CD4-positive, CD25-positive, alpha-beta regulatory T cell (primary cell): Measurements from ENCODE around the gene IL4I1. TPM values are rescaled to one million over a fixed set of nuclear protein-coding genes. Genes with fewer than 3 reads are reported as not detected.

Experiments used
- ATAC-seq, 2 donors: fragments of 150-1000 bp; cut with Tn5 transposase; one replicate each; pipeline ENCODE4 v1.10.0; 2021; ENCODE audit warnings: low read depth in 2 of 2, moderate number of reproducible peaks in 2 of 2, moderate library complexity in 1 of 2
- DNase-seq, 3 donors: peaks; one replicate each; pipeline versions ENCODE4 v3.0.0 to v3.0.0-alpha.2; 2012 to 2022; ENCODE audit warnings: mixed read lengths in 1 of 3
- H3K27ac ChIP-seq: one replicate; pipeline ENCODE4 v1.7.0; 2013; ENCODE audit warnings: mild to moderate bottlenecking, low read length; ENCODE audit not compliant: insufficient read depth, poor library complexity, severe bottlenecking
- H3K27me3 ChIP-seq: one replicate; pipeline ENCODE4 v1.7.0; 2013; ENCODE audit warnings: low read length; ENCODE audit not compliant: control insufficient read depth, insufficient read depth
- H3K36me3 ChIP-seq: one replicate; pipeline ENCODE4 v1.7.0; 2013; ENCODE audit warnings: mild to moderate bottlenecking, low read length, moderate library complexity; ENCODE audit not compliant: control insufficient read depth, insufficient read depth
- H3K4me1 ChIP-seq: 2 replicates; pipeline ENCODE4 v1.7.0; 2013; ENCODE audit warnings: mild to moderate bottlenecking, low read length; ENCODE audit not compliant: insufficient read depth, control insufficient read depth, poor library complexity, severe bottlenecking
- H3K4me3 ChIP-seq: one replicate; pipeline ENCODE4 v1.7.0; 2013; ENCODE audit warnings: low read depth, mild to moderate bottlenecking, low read length, moderate library complexity
- H3K9me3 ChIP-seq, 2 experiments: 1 replicate in 1 of 2; 2 replicates in 1 of 2; pipeline ENCODE4 v1.7.0; 2013; ENCODE audit warnings: low read length in 2 of 2, mild to moderate bottlenecking in 1 of 2, moderate library complexity in 1 of 2; ENCODE audit not compliant: control insufficient read depth in 2 of 2
- H3K27ac Mint-ChIP-seq, 3 donors: one replicate each; pipeline ENCODE4 v1.8.0; 2020 to 2022; ENCODE audit warnings: mild to moderate bottlenecking in 3 of 3, mixed read lengths in 3 of 3, moderate library complexity in 2 of 3
- H3K27me3 Mint-ChIP-seq: one replicate; pipeline ENCODE4 v1.8.0; 2022; ENCODE audit warnings: mild to moderate bottlenecking, mixed read lengths
- H3K36me3 Mint-ChIP-seq: one replicate; pipeline ENCODE4 v1.8.0; 2020; ENCODE audit warnings: mixed read lengths
- H3K4me1 Mint-ChIP-seq, 4 donors: one replicate each; pipeline ENCODE4 v1.8.0; 2020 to 2022; ENCODE audit warnings: mixed read lengths in 4 of 4, mild to moderate bottlenecking in 1 of 4
- H3K4me3 Mint-ChIP-seq, 4 donors: one replicate each; pipeline ENCODE4 v1.8.0; 2020 to 2022; ENCODE audit warnings: mild to moderate bottlenecking in 4 of 4, mixed read lengths in 4 of 4, moderate library complexity in 3 of 4
- H3K9me3 Mint-ChIP-seq, 7 donors: one replicate each; pipeline ENCODE4 v1.8.0; 2020 to 2022; ENCODE audit warnings: mixed read lengths in 7 of 7, mild to moderate bottlenecking in 3 of 7, moderate library complexity in 2 of 7
- polyA plus RNA-seq, 4 donors: library from polyadenylated mRNA; unstranded; fragments of 300-500 nt; fragmentation: Illumina TruSeq; gene quantifications; one replicate each; pipeline ENCODE4 v1.2.3, GENCODE V29; 2021
- total RNA-seq: library from RNA; stranded (reverse); gene quantifications from one replicate; pipeline ENCODE4 v1.2.3, GENCODE V29; 2022

Gene IL4I1
- total and polyA plus RNA-seq, 5 donors from 2014 or later: 0.20 to 3.7 (median 0.37) TPM

DNA sequence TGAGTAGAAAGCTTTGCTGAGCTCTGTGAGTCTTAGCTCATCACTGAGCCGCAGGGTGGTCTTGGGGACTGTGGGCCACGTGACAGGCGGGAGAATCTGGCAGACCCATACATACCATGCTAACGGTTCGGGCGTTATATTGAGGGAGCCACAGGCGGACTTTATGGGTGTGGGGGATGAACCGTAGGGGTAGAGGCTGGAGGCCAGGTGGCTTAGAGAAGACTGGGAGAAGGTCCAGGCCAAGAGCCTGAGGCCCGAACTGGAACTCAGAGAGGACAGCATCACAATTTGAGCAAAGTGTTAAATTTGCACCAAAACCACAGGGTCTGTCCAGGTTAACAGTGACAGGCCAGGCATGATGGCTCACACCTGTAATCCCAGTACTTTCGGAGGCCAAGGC lies 17.0 kb upstream of the IL4I1 start:
- Mint-ChIP-seq H3K4me3 (no peak overlapping the region), H3K27ac (no peak overlapping the region), H3K4me1 (peaks cover 12 to 44% (median 23%) of the 10 kb centered on the region in 4 donors), H3K27me3 (no peaks in the 10 kb centered on the region), H3K36me3 (peaks cover 33% of the 10 kb centered on the region), H3K9me3 (no peaks in the 10 kb centered on the region)
- Histone ChIP-seq H3K27me3 (no peaks in the 10 kb centered on the region), H3K4me3 (no peak overlapping the region), H3K36me3 (peaks cover 32% of the 10 kb centered on the region), H3K4me1 (peaks cover 11% of the 10 kb centered on the region), H3K27ac (no peak overlapping the region), H3K9me3 (no peaks in the 10 kb centered on the region)
- ATAC-seq: no peak
- no peak for DNase-seq

DNA sequence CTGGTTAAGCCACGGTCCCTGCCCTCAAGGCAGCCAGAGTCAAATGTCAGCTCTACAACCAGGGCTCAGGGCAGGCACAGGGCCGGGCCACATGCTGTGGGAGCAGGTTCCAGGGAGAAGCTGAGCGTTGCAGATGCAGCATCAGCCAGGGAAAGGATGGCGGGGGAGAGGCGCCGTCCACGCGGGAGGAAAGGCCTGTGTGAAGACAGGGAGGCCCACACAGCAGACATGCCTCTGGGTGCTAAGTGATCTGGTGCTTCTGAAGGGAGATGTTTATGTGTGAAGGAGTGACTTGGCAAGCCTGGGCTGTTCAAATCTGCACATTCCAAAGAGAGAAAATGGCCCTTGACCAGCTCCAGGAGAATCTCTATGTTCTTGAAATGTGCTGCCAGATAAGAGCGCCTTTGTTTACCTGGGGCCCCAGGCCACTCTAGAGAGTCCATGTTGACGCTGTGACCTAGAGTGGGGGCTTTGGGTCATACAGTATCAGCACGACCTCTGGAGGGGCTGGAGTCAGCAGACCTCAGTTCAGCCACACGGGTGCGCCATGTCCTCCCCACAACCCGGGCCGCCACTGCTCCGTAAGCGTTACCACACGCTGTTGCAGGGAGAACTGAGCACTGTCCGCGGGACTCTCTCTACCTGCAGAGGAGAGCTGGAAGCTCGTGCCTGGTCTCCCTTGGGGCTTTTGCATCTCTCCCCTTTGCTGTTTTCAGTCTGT lies 16.4 kb upstream of the IL4I1 start:
- H3K27me3 ChIP-seq: no peaks in the 10 kb centered on the region
- no peak overlapping the region for H3K4me3 ChIP-seq
- peaks cover 11% of the 10 kb centered on the region for H3K4me1 ChIP-seq
- peaks cover 36% of the 10 kb centered on the region for H3K36me3 Mint-ChIP-seq
- H3K27me3 Mint-ChIP-seq: no peaks in the 10 kb centered on the region
- no peak for DNase-seq
- H3K4me3 Mint-ChIP-seq: no peak overlapping the region
- peaks cover 34% of the 10 kb centered on the region for H3K36me3 ChIP-seq
- H3K27ac Mint-ChIP-seq: peak overlapping the region in 1 of 3 donors; percentile 76
- no peak overlapping the region for H3K27ac ChIP-seq
- peaks cover 12 to 40% (median 23%) of the 10 kb centered on the region in 4 donors for H3K4me1 Mint-ChIP-seq
- H3K9me3 Mint-ChIP-seq: no peaks in the 10 kb centered on the region
- ATAC-seq: no peak
- no peaks in the 10 kb centered on the region for H3K9me3 ChIP-seq

DNA sequence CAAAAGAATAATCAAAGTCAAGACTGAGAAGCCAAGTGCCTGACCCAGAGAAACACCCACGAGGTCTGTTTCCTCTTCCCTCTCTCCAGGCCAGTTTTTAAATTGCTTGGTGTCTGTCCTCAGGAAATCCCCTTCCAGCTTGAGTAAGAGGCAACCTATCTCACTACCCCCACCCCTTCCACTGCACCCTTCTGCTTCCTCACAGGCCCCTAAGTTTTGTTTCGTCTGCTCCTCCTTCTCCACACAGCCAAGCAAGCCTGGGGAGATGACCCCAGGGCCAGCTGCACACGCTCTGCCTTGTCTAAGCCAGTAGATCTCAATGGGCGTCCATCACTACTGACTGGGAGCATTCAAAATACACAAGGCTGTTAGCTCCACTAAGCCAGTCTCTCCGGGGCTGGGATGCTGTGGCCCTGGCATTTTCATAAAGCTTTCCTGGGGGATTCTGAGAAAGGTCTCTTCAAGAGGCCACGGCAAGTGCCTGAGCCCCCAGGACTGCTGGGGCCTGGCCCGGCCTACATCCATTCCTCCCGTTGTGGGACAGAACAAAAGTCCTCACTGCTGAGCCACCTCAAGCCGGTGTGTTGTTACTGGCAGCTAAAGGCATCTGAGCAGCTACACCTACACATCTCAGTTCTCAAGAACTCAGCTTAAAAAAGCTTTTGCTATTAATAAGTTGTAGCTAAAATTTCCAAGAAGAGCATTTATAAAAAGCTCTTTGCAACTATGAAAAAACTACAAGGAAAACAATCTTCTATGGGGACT lies 14.9 kb upstream of the IL4I1 start:
- no peaks in the 10 kb centered on the region for H3K9me3 Mint-ChIP-seq
- Histone ChIP-seq H3K27me3 (no peaks in the 10 kb centered on the region), H3K4me3 (no peak overlapping the region), H3K9me3 (no peaks in the 10 kb centered on the region), H3K27ac (peak overlapping the region; percentile 29), H3K4me1 (peaks cover 11% of the 10 kb centered on the region), H3K36me3 (peaks cover 28% of the 10 kb centered on the region)
- H3K4me1 Mint-ChIP-seq: peaks cover 12 to 36% (median 25%) of the 10 kb centered on the region in 4 donors
- H3K27me3 Mint-ChIP-seq: no peaks in the 10 kb centered on the region
- peak; percentile 48 to 60 for ATAC-seq
- H3K36me3 Mint-ChIP-seq: peaks cover 33% of the 10 kb centered on the region
- H3K27ac Mint-ChIP-seq: peak overlapping the region; percentile 58 to 92 (median 79)
- DNase-seq: no peak
- no peak overlapping the region for H3K4me3 Mint-ChIP-seq

DNA sequence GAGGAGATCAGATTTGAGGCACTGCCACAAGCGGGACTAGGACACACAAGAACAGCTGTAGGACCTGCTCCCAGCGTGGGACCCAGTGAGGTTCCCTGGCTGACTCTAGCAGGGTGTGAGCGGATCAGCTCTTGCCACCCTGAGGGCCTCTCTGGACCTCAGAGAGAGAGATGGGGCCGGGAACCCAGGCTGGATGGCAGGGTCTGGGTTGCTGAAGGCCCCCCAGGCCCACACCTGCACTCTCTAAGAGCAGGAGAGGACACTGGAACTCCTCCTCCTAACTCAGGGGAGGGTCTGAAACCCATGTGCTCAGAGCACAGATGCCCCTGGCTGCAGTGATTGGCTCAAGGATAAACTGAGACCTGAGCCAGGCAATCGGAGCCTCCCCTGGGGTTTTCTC lies 13.5 kb upstream of the IL4I1 start:
- no peaks in the 10 kb centered on the region for H3K27me3 ChIP-seq
- no peaks in the 10 kb centered on the region for H3K9me3 Mint-ChIP-seq
- no peak overlapping the region for H3K27ac ChIP-seq
- H3K36me3 Mint-ChIP-seq: peaks cover 30% of the 10 kb centered on the region
- no peaks in the 10 kb centered on the region for H3K27me3 Mint-ChIP-seq
- peaks cover 13 to 39% (median 24%) of the 10 kb centered on the region in 4 donors for H3K4me1 Mint-ChIP-seq
- H3K4me3 ChIP-seq: no peak overlapping the region
- no peak overlapping the region for H3K4me3 Mint-ChIP-seq
- peaks cover 11% of the 10 kb centered on the region for H3K4me1 ChIP-seq
- H3K27ac Mint-ChIP-seq: peak overlapping the region in 1 of 3 donors; percentile 67
- no peaks in the 10 kb centered on the region for H3K9me3 ChIP-seq
- peaks cover 20% of the 10 kb centered on the region for H3K36me3 ChIP-seq
- DNase-seq: no peak
- no peak for ATAC-seq

DNA sequence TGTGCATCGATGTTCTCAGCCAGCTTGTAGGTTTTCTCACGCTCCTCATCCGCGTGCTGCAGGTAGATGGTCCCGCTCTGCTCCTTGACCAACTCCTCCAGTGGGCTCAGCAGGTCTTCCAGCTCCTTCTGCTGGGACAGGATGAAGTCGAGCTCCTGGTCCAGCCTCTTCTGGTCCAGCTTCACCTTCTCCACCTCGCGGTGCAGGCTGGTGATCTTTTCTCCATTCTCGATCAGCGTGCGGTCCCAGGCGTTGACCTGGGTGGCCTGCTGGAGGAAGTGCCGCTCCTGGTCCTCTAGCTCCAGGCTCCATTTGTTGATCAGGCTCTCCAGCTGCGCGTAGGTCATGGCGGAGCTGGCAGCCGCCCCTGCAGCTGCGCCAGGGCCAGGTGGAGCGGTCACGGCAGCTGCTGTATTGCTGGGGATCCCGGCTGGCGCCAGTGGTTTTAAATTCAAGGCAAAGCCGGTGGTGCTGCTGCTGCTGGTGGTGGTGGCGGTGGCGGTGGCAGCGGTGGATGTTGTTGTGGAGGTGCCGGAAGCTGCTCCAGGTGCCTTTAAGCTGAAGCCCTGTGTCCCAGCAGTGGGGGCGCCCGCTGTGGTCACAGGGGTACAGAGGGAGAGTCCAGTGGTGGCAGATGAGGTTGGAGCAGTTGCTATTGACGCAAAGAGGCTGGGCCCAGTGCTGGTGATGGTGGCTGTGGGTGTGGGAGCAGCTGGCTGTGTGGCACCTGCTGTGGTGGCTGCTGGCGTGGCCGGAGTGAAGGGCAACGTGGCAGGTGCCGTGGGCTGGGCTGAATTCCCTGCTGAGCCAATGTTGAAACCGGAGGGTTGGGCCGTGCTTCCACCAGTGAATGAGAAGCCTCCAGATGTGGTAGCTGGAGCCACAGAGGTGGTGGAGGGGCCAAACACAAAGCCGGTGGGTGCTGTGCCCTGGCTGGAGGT lies 12.1 kb upstream of the IL4I1 start:
- H3K9me3 ChIP-seq: no peaks in the 10 kb centered on the region
- H3K36me3 ChIP-seq: peaks cover 15% of the 10 kb centered on the region
- DNase-seq (no peak), ATAC-seq (no peak)
- H3K27ac ChIP-seq: no peak overlapping the region
- no peaks in the 10 kb centered on the region for H3K9me3 Mint-ChIP-seq
- no peak overlapping the region for H3K4me3 Mint-ChIP-seq
- H3K27me3 ChIP-seq: no peaks in the 10 kb centered on the region
- no peaks in the 10 kb centered on the region for H3K27me3 Mint-ChIP-seq
- peaks cover 11% of the 10 kb centered on the region for H3K4me1 ChIP-seq
- peak overlapping the region in 2 of 3 donors; percentile 20 to 74 for H3K27ac Mint-ChIP-seq
- no peak overlapping the region for H3K4me3 ChIP-seq
- peaks cover 15 to 36% (median 23%) of the 10 kb centered on the region in 4 donors for H3K4me1 Mint-ChIP-seq
- H3K36me3 Mint-ChIP-seq: peaks cover 26% of the 10 kb centered on the region

DNA sequence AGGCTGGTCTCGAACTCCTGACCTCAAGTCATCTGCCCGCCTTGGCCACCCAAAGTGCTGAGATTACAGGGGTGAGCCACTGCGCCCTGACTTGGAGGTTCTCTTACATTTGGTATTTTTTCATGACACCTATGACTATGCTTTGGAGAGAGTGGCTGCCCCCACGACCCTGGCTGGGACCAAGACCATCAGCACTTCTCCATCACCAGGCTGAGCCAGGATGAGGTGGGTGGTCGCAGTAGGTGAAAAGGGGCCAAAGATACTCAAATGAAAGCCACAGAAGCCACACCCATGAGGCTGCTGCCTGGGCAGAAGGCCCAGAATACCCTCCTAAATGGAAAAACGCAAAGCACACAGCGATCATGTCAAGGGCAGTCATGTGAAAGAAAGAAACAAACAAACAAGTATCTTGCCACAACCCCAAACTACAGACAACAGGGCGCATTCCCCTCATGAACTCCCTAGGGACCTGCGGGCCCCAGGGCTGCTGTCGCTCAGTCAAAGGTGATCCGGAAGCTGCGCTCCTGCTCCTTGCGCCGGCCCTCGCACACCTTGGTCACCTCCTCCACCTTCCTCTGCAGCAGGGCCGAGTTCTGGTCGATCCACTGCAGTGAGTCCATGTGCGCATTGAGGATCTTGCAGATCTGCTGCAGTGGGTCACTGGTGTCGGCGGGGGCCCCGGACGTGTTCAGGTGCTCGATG lies 11.2 kb upstream of the IL4I1 start:
- H3K27me3 ChIP-seq: no peaks in the 10 kb centered on the region
- no peak for DNase-seq
- H3K4me3 ChIP-seq: no peak overlapping the region
- H3K4me1 Mint-ChIP-seq: peaks cover 15 to 34% (median 20%) of the 10 kb centered on the region in 4 donors
- H3K4me3 Mint-ChIP-seq: no peak overlapping the region
- H3K27ac ChIP-seq: no peak overlapping the region
- peaks cover 11% of the 10 kb centered on the region for H3K4me1 ChIP-seq
- no peaks in the 10 kb centered on the region for H3K9me3 Mint-ChIP-seq
- H3K27ac Mint-ChIP-seq: peak overlapping the region in 1 of 3 donors; percentile 60
- ATAC-seq: no peak
- peaks cover 19% of the 10 kb centered on the region for H3K36me3 Mint-ChIP-seq
- H3K9me3 ChIP-seq: no peaks in the 10 kb centered on the region
- H3K27me3 Mint-ChIP-seq: no peaks in the 10 kb centered on the region
- peaks cover 13% of the 10 kb centered on the region for H3K36me3 ChIP-seq
